Left ventricle myocardium inferior (tissue), 1 donor: ENCODE results near the gene UBLCP1. TPM values are rescaled to one million over a fixed set of nuclear protein-coding genes. Genes with fewer than 3 reads are reported as not detected.
A peak's percentile ranks its signal among the peaks of the same experiment; 100 is the strongest.

ENCODE experiments used
- DNase-seq: peaks from one replicate; pipeline ENCODE4 v3.0.0-alpha.2; 2020
- H3K27ac ChIP-seq: fragments of 200-600 bp; replicated peaks from 2 replicates; pipeline ENCODE4 v1.8.0; 2021
- H3K27me3 ChIP-seq: fragments of 200-600 bp; 2 replicates; pipeline ENCODE4 v1.8.0; 2021; ENCODE audit warnings: low read depth
- H3K36me3 ChIP-seq: fragments of 200-600 bp; 2 replicates; pipeline ENCODE4 v1.8.0; 2021
- H3K4me1 ChIP-seq: fragments of 200-600 bp; 2 replicates; pipeline ENCODE4 v1.8.0; 2021
- H3K4me3 ChIP-seq: fragments of 200-600 bp; 2 replicates; pipeline ENCODE4 v1.8.0; 2021; ENCODE audit warnings: mild to moderate bottlenecking, moderate library complexity
- H3K9me3 ChIP-seq: fragments of 200-600 bp; replicated peaks from 2 replicates; pipeline ENCODE4 v1.8.0; 2021
- CTCF ChIP-seq: fragments of 200-600 bp; IDR thresholded peaks from 2 replicates; pipeline ENCODE4 v1.8.0; 2021; ENCODE audit warnings: antibody characterized with exemption, mild to moderate bottlenecking, borderline replicate concordance
- intact Hi-C: fragments of 100-400 bp; cut with micrococcal nuclease; formaldehyde crosslinking; loops from one replicate; pipeline ENCODE4 v1.11.0; 2022
- total RNA-seq: library from RNA; stranded (reverse); fragmentation: NEBNext Ultra II Directional; extraction: Animal tissue kit (Norgen Biotek cat#: 25700); gene quantifications from one replicate; pipeline ENCODE4 v1.2.1, GENCODE V29; 2021
- donor health status: DM: no; HTN: yes; CAD: no; lungs with severe emphysema.

Gene UBLCP1
- total RNA-seq, 1 donor from 2014 or later = 15.9 TPM

DNA sequence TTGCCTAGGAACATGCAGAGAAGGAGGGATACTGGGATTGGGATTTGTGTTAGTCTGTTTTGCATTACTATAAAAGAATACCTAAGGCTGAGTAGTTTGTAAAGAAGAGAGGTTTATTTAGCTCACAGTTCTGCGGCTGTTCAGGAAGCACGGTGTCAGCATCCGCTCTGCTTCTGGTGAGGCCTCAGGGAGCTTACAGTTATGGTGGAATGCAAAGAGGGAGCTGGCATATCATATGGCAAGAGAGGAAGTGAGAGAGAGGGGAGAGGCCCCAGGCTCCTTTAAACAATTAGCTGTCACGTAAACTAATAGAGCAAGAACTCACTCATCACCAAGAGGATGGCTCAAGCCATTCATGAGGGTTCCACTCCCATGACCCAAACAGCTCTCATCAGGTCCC lies 40.2 kb downstream of the UBLCP1 start:
- Histone ChIP-seq H3K9me3 (peaks cover 32% of the 10 kb centered on the region), H3K27ac (no peak overlapping the region), H3K4me3 (no peak overlapping the region), H3K4me1 (no peaks in the 10 kb centered on the region), H3K36me3 (no peaks in the 10 kb centered on the region), H3K27me3 (peaks cover 26% of the 10 kb centered on the region)
- TF ChIP-seq CTCF = no peak
- DNase-seq = no peak
- intact Hi-C loops = no loop called here

DNA sequence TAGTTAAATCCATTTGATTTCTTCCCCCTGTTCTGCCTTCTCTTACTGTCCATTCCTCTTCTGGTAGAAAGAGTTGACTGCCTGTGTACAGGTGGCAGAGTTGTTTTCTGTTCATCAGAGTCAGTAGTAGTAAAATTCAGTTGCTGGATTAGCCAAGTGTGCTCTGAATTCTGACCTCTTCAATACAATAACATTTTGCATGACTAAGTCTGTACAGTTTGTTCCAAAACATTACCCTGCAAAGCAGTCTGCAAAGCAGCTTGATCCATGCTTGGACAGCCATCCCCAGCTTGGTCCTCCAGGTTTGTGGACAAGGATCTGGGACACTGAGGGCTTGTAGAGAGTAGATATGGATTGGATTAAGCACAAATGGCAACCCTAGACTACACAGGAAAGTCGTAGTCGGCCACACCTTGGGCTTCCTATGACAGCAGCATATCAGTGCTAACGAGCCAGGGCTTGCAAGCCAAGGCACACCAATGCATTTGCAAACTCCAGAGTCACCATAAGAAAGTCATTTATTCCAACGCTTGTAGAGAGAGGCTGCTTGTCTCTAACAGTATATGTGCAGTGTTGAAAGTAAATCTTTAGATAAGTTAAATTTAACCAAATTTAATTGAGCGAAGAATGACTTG lies 42.0 kb downstream of the UBLCP1 start:
- H3K27ac ChIP-seq = no peak overlapping the region
- no peak overlapping the region for H3K4me3 ChIP-seq
- H3K27me3 ChIP-seq = peaks cover 44% of the 10 kb centered on the region
- TF ChIP-seq CTCF = no peak
- no peak for DNase-seq
- H3K36me3 ChIP-seq = no peaks in the 10 kb centered on the region
- H3K9me3 ChIP-seq = peaks cover 28% of the 10 kb centered on the region
- H3K4me1 ChIP-seq = no peaks in the 10 kb centered on the region
- intact Hi-C loops = no loop called here

- H3K36me3 ChIP-seq = no peaks in the 10 kb centered on the region
- intact Hi-C loops = no loop called here
- no peak overlapping the region for H3K4me3 ChIP-seq
- H3K27me3 ChIP-seq = peaks cover 72% of the 10 kb centered on the region
- DNase-seq = peak; percentile 23
- TF ChIP-seq CTCF = no peak
- H3K4me1 ChIP-seq = no peaks in the 10 kb centered on the region
- no peaks in the 10 kb centered on the region for H3K9me3 ChIP-seq
- H3K27ac ChIP-seq = no peak overlapping the region
Observed at GRCh38 chr5:159309689-159310433, 46.8 kb downstream of the UBLCP1 start.

- Histone ChIP-seq H3K36me3 (no peaks in the 10 kb centered on the region), H3K4me1 (no peaks in the 10 kb centered on the region), H3K27me3 (peaks cover 67% of the 10 kb centered on the region), H3K27ac (no peak overlapping the region), H3K4me3 (no peak overlapping the region), H3K9me3 (no peaks in the 10 kb centered on the region)
- intact Hi-C loops = no loop called here
- no peak for TF ChIP-seq CTCF
- DNase-seq = no peak
Observed at GRCh38 chr5:159310511-159310910, 47.4 kb downstream of the UBLCP1 start.

DNA sequence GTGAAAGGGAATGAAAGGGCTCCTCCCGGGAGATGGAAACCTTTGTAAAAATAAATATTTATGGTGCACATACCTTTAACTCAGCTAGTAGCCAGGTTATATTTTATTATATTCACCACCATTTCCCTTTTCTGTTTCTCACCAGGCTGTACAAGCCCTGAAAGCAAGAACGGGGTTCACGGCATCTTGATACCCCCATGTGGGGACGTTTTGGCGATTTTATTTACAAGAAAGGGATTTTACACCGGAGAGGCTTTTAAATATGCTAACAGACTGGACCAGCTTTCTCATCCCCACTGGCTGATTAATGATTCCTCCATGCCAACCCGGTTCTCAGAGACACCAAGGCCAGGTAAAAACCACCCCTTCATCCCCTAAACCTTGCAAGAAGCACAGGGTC lies 48.0 kb downstream of the UBLCP1 start:
- Histone ChIP-seq H3K27me3 (peaks cover 66% of the 10 kb centered on the region), H3K4me3 (no peak overlapping the region), H3K36me3 (no peaks in the 10 kb centered on the region), H3K4me1 (no peaks in the 10 kb centered on the region), H3K27ac (no peak overlapping the region), H3K9me3 (no peaks in the 10 kb centered on the region)
- no peak for DNase-seq
- no peak for TF ChIP-seq CTCF
- intact Hi-C loops = no loop called here
